Astrocyte of the spinal cord (primary cell): ENCODE results near the gene WDPCP.

Experiments used
- DNase-seq: peaks from one replicate; pipeline ENCODE4 v3.0.0; 2011; ENCODE audit warnings: low read depth, low spot score
- H3K4me3 ChIP-seq: 2 replicates; pipeline ENCODE4 v1.5.1; 2011; ENCODE audit warnings: low read depth, mild to moderate bottlenecking, low read length, moderate library complexity
- in situ Hi-C: cut with HindIII; loops from 2 replicates; pipeline ENCODE4 v1.10.0; 2017; ENCODE audit warnings: low sequenced_read_pairs
- TF ChIP-seq, protein P1 (sequence below): IDR thresholded peaks from 2 replicates; pipeline ENCODE4 v1.5.1; 2012; ENCODE audit warnings: low read depth, mild to moderate bottlenecking, low read length, inconsistent platforms

Gene WDPCP

DNA sequence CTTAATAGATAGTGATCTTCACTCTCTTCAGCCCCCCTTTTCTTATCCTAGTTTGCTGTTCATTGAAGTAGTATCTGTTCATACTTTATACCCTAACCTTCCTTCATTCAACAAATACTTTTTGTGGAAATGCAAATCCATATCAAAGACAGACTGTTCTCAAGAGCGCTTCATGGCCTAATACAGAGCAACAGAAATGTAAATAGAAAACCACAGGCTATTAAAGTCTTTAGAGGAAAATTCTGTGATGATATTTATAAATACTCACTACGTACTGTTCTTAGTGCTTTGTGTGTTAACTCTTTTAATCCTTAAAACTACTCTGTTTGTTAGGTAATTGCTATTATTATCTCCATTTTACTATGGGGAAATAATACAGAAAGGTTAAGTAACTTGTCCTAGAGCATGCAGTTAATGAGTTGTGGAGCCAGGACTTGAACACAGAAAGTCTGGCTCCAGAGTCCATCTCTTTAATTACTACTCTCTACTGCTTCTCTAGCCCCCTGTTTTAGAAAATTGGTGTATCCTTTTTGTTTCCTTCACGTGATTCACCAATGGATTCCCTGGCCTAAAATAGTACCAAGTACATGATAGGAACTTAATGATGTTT lies 3.4 kb upstream of the WDPCP start:
- TF ChIP-seq, protein P1, sequence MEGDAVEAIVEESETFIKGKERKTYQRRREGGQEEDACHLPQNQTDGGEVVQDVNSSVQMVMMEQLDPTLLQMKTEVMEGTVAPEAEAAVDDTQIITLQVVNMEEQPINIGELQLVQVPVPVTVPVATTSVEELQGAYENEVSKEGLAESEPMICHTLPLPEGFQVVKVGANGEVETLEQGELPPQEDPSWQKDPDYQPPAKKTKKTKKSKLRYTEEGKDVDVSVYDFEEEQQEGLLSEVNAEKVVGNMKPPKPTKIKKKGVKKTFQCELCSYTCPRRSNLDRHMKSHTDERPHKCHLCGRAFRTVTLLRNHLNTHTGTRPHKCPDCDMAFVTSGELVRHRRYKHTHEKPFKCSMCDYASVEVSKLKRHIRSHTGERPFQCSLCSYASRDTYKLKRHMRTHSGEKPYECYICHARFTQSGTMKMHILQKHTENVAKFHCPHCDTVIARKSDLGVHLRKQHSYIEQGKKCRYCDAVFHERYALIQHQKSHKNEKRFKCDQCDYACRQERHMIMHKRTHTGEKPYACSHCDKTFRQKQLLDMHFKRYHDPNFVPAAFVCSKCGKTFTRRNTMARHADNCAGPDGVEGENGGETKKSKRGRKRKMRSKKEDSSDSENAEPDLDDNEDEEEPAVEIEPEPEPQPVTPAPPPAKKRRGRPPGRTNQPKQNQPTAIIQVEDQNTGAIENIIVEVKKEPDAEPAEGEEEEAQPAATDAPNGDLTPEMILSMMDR = no peak
- in situ Hi-C loops = no loop called here
- DNase-seq = no peak
- no peak overlapping the region for H3K4me3 ChIP-seq

DNA sequence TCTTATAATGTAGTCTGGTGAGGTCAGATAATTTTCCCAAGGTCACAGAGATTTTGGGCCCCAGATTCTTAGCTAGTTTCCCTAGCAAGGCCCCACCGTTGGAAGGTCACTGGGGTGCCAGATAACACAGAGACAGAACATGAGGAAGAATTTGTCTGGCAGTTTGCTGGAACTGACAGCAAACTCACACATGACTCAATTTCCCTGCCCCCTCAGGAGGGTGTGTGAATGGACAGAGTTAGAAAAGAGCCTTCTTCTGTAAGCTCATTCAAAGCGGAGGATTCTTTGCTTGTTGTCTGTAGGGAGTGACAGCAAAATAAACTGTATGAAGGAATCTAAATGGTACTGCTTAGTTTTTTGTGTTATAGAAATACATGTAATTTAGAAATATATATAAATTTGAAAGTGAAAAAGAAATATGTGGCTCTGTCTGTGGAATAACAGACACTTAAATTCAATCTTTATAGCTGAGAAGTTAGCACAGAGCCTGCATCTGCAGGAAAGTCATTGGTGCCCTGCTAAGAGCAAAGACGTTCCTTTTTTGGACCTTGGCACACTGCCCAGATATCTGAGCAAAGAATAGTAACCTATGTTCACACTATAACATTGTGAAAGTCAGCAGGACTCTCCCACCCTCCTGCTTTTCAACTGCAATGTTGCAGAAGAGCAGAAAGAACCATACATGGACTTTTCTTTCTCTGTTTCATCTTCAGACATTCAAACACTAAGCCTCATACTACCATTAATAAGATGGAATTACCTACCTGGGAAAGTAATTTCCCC lies 2.5 kb upstream of the WDPCP start:
- TF ChIP-seq, protein P1 = no peak
- no peak for DNase-seq
- H3K4me3 ChIP-seq = no peak overlapping the region
- in situ Hi-C loops = no loop called here

DNA sequence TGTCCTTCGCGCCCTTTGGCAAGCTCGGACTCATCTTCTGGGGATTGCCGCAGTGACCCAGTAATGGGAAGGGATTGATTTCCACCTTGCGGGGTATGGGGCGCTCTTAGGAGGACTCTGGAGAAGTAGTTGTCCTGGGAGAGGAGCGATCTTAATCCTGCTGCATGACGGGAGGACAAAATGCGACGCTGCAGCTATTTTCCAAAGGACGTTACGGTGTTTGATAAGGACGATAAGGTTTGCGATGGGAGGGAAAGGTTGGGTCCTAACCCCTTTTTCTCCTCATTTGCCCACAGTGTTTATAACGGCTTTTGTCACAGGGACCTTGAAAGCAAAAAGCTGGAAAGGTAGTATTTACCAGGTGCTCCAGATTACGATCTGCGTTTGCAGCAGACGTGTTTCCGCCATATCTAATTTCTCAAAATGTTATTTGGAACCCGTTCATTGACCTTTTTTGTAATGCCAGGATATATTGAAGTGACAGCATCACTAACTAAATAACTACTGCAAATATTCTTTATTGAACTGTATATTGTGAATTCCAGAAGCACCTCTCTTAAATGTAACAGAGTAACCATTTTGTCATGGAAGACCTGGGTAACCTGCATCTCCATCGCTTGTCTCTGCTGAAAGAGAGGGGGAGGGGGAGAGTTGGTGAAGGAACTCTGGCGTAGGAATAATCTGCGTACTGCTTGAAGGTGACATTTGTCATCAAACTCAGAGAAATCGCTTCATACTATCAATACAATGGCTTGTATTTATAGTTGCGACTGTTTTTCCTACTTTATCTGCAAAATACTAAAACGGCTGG lies 1.1 kb upstream of the WDPCP start:
- H3K4me3 ChIP-seq = peak overlapping the region; percentile 59
- DNase-seq = no peak
- in situ Hi-C loops = no loop called here
- TF ChIP-seq, protein P1 = no peak

DNA sequence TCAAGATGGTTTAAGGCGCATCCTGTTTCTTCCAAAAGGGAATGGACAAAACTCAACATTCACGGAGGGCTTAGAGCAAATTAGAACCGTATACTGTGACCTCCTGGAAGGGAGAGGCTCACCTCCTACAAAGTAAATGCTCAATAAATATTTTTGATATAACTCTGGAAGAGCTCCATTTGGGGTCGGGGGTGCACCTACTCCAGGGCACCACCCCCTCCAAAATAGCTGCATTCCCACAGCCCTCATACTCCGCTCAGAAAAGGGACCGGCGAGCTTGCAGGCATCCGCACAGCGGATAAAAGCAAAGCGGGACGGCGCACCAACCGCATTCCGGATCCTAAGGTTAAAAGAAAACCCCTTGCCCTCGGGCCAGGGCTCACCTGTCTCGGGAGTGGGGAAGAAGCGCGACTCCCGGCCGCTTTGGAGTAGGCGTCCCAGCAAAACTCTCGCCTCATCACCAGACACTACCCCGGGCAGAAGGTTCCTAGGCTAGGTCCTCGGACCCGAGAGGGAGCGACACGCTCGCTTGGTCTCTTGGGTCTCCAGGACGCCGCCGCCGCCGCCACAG lies 378 bp downstream of the WDPCP start:
- in situ Hi-C loops = no loop called here
- TF ChIP-seq, protein P1 = no peak
- H3K4me3 ChIP-seq = peak overlapping the region; percentile 59
- no peak for DNase-seq

DNA sequence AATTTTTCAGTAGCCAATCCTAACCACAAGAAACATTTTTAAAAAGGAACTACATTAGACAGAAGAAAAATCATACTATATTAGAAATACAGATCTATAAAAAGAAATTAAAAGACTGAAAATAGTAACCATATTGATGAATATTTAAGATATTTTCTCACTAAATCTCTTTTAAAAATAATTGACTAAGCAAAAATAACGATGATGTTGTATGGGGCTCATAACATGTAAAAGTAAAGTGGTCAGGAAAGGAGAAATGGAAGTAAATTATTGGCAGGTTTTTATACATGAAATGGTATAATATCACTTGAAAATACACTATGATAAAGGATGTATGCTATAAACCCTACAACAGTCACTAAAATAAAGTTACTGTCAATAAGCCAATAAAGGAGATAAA lies 5.4 kb downstream of the WDPCP start:
- TF ChIP-seq, protein P1 = no peak
- in situ Hi-C loops = no loop called here
- DNase-seq = no peak
- no peak overlapping the region for H3K4me3 ChIP-seq

DNA sequence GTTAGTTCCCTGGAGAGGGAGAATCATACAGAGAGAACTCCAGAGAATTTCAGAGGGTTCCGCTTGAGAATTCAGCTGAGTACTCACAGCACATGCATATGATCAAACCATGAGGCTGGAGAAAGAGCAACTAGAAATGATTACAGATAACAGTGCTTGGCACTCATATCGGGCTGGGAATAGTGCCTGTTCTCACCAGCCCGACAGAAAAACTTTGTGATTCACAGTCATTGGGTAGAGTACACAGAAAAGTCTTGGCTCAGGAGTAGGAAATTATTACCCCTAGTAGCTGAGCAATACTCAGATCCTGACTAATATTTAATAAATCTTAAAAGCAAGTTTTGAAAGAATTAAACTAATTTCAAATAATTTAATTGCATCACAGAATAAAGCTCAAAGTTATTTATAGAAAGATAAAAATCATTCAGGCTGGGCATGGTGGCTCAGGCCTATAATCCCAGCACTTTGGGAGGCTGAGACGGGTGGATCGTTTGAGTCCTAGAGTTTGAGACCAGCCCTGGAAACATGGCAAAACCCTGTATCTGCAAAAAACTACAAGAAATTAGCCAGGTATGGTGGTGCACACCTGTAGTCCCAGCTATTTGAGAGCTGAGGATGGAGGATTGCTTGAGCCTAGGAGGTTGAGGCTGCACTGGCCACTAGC lies 6.8 kb downstream of the WDPCP start:
- TF ChIP-seq, protein P1 = no peak
- no peak overlapping the region for H3K4me3 ChIP-seq
- in situ Hi-C loops = no loop called here
- peak; percentile 22 for DNase-seq
